ENCODE results near the gene ITIH2. TPM values are rescaled to one million over a fixed set of nuclear protein-coding genes. Genes with fewer than 3 reads are reported as not detected.
"Not testable (repeated sequence)": the region's sequence is repeated elsewhere in the genome, so short reads cannot be mapped to it uniquely, and the experiment has no call there.

Gene ITIH2
- total RNA-seq, 1 donor = 0.09 TPM

- no peak for DNase-seq (ENCODE audit: low read depth)
- TF ChIP-seq, protein P1, sequence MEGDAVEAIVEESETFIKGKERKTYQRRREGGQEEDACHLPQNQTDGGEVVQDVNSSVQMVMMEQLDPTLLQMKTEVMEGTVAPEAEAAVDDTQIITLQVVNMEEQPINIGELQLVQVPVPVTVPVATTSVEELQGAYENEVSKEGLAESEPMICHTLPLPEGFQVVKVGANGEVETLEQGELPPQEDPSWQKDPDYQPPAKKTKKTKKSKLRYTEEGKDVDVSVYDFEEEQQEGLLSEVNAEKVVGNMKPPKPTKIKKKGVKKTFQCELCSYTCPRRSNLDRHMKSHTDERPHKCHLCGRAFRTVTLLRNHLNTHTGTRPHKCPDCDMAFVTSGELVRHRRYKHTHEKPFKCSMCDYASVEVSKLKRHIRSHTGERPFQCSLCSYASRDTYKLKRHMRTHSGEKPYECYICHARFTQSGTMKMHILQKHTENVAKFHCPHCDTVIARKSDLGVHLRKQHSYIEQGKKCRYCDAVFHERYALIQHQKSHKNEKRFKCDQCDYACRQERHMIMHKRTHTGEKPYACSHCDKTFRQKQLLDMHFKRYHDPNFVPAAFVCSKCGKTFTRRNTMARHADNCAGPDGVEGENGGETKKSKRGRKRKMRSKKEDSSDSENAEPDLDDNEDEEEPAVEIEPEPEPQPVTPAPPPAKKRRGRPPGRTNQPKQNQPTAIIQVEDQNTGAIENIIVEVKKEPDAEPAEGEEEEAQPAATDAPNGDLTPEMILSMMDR (IDR thresholded peaks at IDR 0.05; ENCODE audit: insufficient read depth, low read length) = no peak
- H3K4me3 ChIP-seq (ENCODE audit: low read depth, low read length) = no peak within 1 kb of the TSS
Observed at GRCh38 chr10:7666253-7667023, 36.7 kb upstream of the ITIH2 start, which contains the start of gene ITIH5. ITIH5 (minus strand) TSS chr10:7666966; CDS start chr10:7666892, 74 bp downstream.

GRCh38 chr10:7667262-7668141, 35.6 kb upstream of the ITIH2 start:
- no peak for DNase-seq (ENCODE audit: low read depth)
- TF ChIP-seq, protein P1 (IDR thresholded peaks at IDR 0.05; ENCODE audit: insufficient read depth, low read length) = no peak
- H3K4me3 ChIP-seq (ENCODE audit: low read depth, low read length) = no peak overlapping the region

GRCh38 chr10:7670157-7670556, 33.0 kb upstream of the ITIH2 start:
- no peak overlapping the region for H3K4me3 ChIP-seq (ENCODE audit: low read depth, low read length)
- DNase-seq (ENCODE audit: low read depth) = no peak
- TF ChIP-seq, protein P1 (IDR thresholded peaks at IDR 0.05; ENCODE audit: insufficient read depth, low read length) = no peak

DNA sequence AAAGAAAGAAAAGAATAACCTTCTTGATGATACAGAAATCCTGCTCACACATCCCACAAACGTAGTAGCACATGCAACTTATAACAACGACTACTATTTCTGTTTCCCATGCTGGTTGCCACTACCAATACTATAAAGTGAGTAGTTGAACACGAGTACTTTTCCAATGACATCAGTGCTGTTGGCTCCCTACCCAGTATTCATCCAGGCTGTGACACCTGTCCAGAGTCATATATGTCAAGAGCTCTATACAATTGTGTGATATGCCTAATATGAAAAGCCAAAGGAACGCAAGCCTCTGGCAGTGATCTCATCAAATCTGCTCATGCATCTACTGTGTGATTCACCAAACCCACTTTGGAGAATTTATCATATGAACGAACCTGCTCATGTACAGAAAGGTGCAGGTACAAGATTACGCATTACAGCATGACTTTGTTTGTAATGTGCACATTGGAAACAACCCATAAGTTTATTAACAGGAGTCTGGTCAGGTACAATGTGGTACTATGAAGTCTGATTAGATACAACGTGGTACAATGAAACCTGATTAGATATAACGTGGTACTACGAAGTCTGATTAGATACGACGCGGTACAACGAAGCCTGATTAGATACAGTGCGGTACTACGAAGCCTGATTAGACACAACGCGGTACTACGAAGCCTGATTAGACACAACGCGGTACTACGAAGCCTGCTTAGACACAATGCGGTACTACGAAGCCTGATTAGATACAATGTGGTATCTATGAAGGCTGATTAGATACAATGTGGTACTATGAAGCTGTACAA, 30.6 kb upstream of the ITIH2 start:
- DNase-seq (ENCODE audit: low read depth) = no peak
- H3K4me3 ChIP-seq (ENCODE audit: low read depth, low read length) = no peak overlapping the region
- TF ChIP-seq, protein P1 (IDR thresholded peaks at IDR 0.05; ENCODE audit: insufficient read depth, low read length) = no peak

DNA sequence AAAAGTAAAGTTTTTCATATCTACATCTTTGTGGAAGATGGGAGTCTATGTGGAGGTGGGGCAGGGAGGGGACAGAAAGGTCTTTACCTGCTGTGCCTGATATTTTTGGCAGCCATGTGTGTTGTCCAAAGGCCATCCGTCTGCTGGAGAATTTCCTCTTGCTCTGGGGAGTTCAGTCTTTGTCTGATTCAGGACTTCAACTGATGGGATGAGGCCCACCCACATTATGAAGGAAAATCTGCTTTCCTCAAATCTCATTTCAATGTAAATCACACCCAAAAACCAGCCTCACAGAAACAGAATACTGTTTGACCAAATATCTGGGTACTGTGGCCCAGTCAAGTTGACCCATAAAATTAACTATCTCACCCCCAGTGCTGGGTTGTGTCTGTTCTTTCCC, 23.9 kb upstream of the ITIH2 start:
- no peak for DNase-seq (ENCODE audit: low read depth)
- TF ChIP-seq, protein P1 (IDR thresholded peaks at IDR 0.05; ENCODE audit: insufficient read depth, low read length) = no peak

GRCh38 chr10:7680078-7680477, 23.0 kb upstream of the ITIH2 start:
- not testable (repeated sequence) for H3K4me3 ChIP-seq (ENCODE audit: low read depth, low read length); DNase-seq (ENCODE audit: low read depth)

More for the DNA sequence above, 23.9 kb upstream of the ITIH2 start:
- H3K4me3 ChIP-seq (ENCODE audit: low read depth, low read length) = no peak overlapping the region
